KMS-11 (cell line): ENCODE results near the gene PRPF6.

Source experiments
- H2AFZ ChIP-seq: fragments of 200-600 bp; sonication (generic); 2 replicates; pipeline ENCODE4 v1.6.1; 2016; ENCODE audit warnings: antibody characterized with exemption, mixed run types, low read depth
- H3K27ac ChIP-seq: fragments of 200-600 bp; sonication (generic); 2 replicates; pipeline ENCODE4 v1.6.1; 2016; ENCODE audit warnings: mild to moderate bottlenecking, mixed run types
- H3K27me3 ChIP-seq: fragments of 200-600 bp; sonication (generic); 2 replicates; pipeline ENCODE4 v1.6.1; 2017; ENCODE audit warnings: mild to moderate bottlenecking, low read depth, mixed run types, moderate library complexity; ENCODE audit not compliant: insufficient read depth
- H3K36me3 ChIP-seq: fragments of 200-600 bp; sonication (generic); 2 replicates; pipeline ENCODE4 v1.6.1; 2017; ENCODE audit warnings: mild to moderate bottlenecking, mixed run types; ENCODE audit not compliant: insufficient read depth
- H3K4me1 ChIP-seq: fragments of 200-600 bp; sonication (generic); 2 replicates; pipeline ENCODE4 v1.6.1; 2016; ENCODE audit warnings: mild to moderate bottlenecking, low read depth, mixed run types; ENCODE audit not compliant: poor library complexity, severe bottlenecking
- H3K4me2 ChIP-seq: fragments of 200-600 bp; sonication (generic); 2 replicates; pipeline ENCODE4 v1.7.0; 2016; ENCODE audit warnings: mild to moderate bottlenecking, mixed run types
- H3K4me3 ChIP-seq: fragments of 200-600 bp; sonication (generic); IDR thresholded peaks from 2 replicates; pipeline ENCODE4 v1.6.1; 2017; ENCODE audit warnings: low read depth, low read length, mixed read lengths; ENCODE audit not compliant: insufficient read depth
- H3K79me2 ChIP-seq: fragments of 200-600 bp; sonication (generic); 2 replicates; pipeline ENCODE4 v1.6.1; 2016; ENCODE audit warnings: low read depth, mixed run types; ENCODE audit not compliant: insufficient read depth
- H3K9ac ChIP-seq: fragments of 200-600 bp; sonication (generic); 2 replicates; pipeline ENCODE4 v1.6.1; 2016; ENCODE audit warnings: mild to moderate bottlenecking, mixed run types
- H4K20me1 ChIP-seq: fragments of 200-600 bp; sonication (generic); 2 replicates; pipeline ENCODE4 v1.6.1; 2016; ENCODE audit warnings: mild to moderate bottlenecking, mixed run types; ENCODE audit not compliant: insufficient read depth
- CTCF ChIP-seq: fragments of 200-600 bp; sonication (generic); conservative IDR thresholded peaks from 2 replicates; pipeline ENCODE4 v1.6.1; 2017; ENCODE audit warnings: low read depth, mild to moderate bottlenecking, antibody characterized with exemption, low read length, moderate library complexity, mixed read lengths

The PRPF6 gene

GRCh38 chr20:64076061-64076997 is 95.4 kb downstream of the PRPF6 start:
- Histone ChIP-seq H3K4me1 (peaks cover 20% of the 10 kb centered on the region), H3K4me2 (no peak overlapping the region)

DNA sequence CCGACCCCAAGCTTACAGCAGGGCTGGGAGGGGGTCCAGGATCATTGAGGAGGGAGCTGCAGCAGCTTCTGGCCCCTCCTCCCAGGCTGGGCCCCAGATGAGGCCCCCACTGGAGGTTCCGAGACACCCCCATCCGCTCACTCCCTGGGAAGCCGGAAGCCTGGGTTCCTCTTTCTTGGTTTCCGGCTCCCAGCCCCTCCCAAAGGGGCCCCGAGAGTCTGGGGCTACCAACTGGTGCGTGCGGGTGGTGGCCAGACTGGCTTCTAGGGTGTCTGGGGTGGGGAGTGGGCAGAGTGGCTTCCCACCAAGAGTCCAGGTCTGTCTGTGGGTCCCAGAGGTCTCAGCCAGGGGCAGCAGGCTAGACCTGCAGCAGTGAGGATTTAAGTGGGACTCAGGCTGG is 96.2 kb downstream of the PRPF6 start:
- Histone ChIP-seq H3K4me2 (no peak overlapping the region), H3K4me3 (no peak overlapping the region), H3K36me3 (no peaks in the 10 kb centered on the region)

More at GRCh38 chr20:64076061-64076997, 95.4 kb downstream of the PRPF6 start:
- H3K9ac ChIP-seq = no peak overlapping the region
- no peak overlapping the region for H3K27ac ChIP-seq
- TF ChIP-seq CTCF = no peak
- H3K36me3 ChIP-seq = no peaks in the 10 kb centered on the region
- H3K79me2 ChIP-seq = no peaks in the 10 kb centered on the region
- no peak overlapping the region for H3K4me3 ChIP-seq
- no peak overlapping the region for H2AFZ ChIP-seq
- H3K27me3 ChIP-seq = peaks cover 19% of the 10 kb centered on the region; the same call in 1 of the 2 replicates
- no peaks in the 10 kb centered on the region for H4K20me1 ChIP-seq

GRCh38 chr20:64077541-64077875 is 96.6 kb downstream of the PRPF6 start:
- H3K79me2 ChIP-seq = no peaks in the 10 kb centered on the region
- H3K27me3 ChIP-seq = peaks cover 31% of the 10 kb centered on the region
- H4K20me1 ChIP-seq = no peaks in the 10 kb centered on the region
- no peak for TF ChIP-seq CTCF
- no peak overlapping the region for H3K27ac ChIP-seq
- H3K4me3 ChIP-seq = no peak overlapping the region
- peaks cover 20% of the 10 kb centered on the region for H3K4me1 ChIP-seq
- no peak overlapping the region for H3K4me2 ChIP-seq
- H3K36me3 ChIP-seq = no peaks in the 10 kb centered on the region
- H2AFZ ChIP-seq = no peak overlapping the region
- H3K9ac ChIP-seq = no peak overlapping the region

More for the DNA sequence above, 96.2 kb downstream of the PRPF6 start:
- TF ChIP-seq CTCF = no peak
- H2AFZ ChIP-seq = no peak overlapping the region
- H3K9ac ChIP-seq = no peak overlapping the region
- no peaks in the 10 kb centered on the region for H3K79me2 ChIP-seq
- H3K27ac ChIP-seq = no peak overlapping the region
- peaks cover 20% of the 10 kb centered on the region for H3K4me1 ChIP-seq
- H3K27me3 ChIP-seq = peaks cover 27% of the 10 kb centered on the region; the same call in 1 of the 2 replicates
- H4K20me1 ChIP-seq = no peaks in the 10 kb centered on the region

- no peak for TF ChIP-seq CTCF
- Histone ChIP-seq H3K9ac (peak overlapping the region; percentile 74; the same call in 1 of the 2 replicates), H3K4me1 (peaks cover 20% of the 10 kb centered on the region), H3K79me2 (no peaks in the 10 kb centered on the region), H3K36me3 (no peaks in the 10 kb centered on the region), H3K27ac (no peak overlapping the region), H3K27me3 (peaks cover 36% of the 10 kb centered on the region), H3K4me3 (no peak overlapping the region), H3K4me2 (peak overlapping the region; percentile 98), H2AFZ (no peak overlapping the region), H4K20me1 (no peaks in the 10 kb centered on the region)
These were observed 97.1 kb downstream of the PRPF6 start for GRCh38 chr20:64077876-64078551.
